ENCODE data around the gene ANO4. TPM values are rescaled to one million over a fixed set of nuclear protein-coding genes. Genes with fewer than 3 reads are reported as not detected.

ANO4 gene
- total RNA-seq, 1 donor from 2014 or later, result 0.74 TPM

DNA sequence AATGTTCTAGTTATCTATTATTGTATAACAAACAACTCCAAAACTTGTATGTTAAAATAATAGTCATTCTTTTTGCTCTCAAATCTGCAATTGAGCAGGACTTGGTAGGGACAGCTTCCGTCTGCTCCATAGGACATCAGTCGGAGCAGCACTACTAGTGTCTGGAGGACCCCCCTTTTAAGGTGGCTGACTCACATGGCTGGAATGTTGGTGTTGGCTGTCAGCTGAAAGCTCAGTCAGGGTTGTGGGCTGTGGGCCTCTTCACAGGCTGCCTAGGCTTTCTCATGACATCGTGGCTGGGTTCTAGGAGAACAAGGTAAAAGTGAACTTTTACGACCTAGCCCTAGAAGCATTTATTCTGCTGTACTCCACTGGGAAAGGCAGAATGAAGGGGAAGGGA, 160.6 kb downstream of the ANO4 start:
- H3K36me3 ChIP-seq, result no peaks in the 10 kb centered on the region
- H3K4me1 ChIP-seq, result no peaks in the 10 kb centered on the region
- no peak overlapping the region for H3K4me3 ChIP-seq
- TF ChIP-seq POLR2A (IDR thresholded peaks at IDR 0.05) (no peak), POLR2AphosphoS5 (IDR thresholded peaks at IDR 0.05; ENCODE audit: insufficient read depth in 1 of 2, low read depth in 1 of 2) (no peak)
- TF ChIP-seq, protein P1, sequence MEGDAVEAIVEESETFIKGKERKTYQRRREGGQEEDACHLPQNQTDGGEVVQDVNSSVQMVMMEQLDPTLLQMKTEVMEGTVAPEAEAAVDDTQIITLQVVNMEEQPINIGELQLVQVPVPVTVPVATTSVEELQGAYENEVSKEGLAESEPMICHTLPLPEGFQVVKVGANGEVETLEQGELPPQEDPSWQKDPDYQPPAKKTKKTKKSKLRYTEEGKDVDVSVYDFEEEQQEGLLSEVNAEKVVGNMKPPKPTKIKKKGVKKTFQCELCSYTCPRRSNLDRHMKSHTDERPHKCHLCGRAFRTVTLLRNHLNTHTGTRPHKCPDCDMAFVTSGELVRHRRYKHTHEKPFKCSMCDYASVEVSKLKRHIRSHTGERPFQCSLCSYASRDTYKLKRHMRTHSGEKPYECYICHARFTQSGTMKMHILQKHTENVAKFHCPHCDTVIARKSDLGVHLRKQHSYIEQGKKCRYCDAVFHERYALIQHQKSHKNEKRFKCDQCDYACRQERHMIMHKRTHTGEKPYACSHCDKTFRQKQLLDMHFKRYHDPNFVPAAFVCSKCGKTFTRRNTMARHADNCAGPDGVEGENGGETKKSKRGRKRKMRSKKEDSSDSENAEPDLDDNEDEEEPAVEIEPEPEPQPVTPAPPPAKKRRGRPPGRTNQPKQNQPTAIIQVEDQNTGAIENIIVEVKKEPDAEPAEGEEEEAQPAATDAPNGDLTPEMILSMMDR (IDR thresholded peaks at IDR 0.05), result no peak
- no peak for DNase-seq (ENCODE audit: extremely low spot score in 2 of 2)
- intact Hi-C loops (cut with DNase I), result no loop called here
- H3K9me3 ChIP-seq, result no peaks in the 10 kb centered on the region
- no peak overlapping the region for H3K27ac ChIP-seq
- no peaks in the 10 kb centered on the region for H3K27me3 ChIP-seq

DNA sequence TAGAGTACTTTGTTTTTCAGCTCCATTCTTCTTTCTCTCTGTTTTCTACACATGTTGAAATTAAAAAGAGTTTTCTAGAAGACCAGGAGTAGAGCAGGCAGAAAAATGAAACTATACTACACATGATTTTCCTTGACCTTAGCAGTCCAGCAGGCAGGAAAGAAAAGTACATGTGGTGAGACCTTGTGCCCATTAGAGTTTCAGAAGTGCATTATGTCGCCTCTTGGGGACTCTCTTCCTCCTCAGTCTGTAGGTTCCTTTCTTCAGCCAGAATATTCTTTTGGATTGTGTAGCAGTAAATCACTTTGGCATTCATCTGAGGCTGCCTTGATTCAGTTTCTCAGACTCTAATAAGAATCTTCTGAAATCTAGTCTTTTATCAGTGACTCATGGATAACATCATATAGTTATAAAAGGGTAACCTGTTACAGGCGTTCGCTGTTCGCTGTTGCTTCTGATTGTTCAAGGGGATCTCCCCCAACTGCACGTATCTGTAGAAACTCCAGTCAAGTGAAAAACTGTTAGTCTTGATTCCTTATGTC, 161.8 kb downstream of the ANO4 start:
- H3K4me3 ChIP-seq, result no peak overlapping the region
- no peaks in the 10 kb centered on the region for H3K27me3 ChIP-seq
- TF ChIP-seq POLR2AphosphoS5 (IDR thresholded peaks at IDR 0.05; ENCODE audit: insufficient read depth in 1 of 2, low read depth in 1 of 2) (no peak), POLR2A (IDR thresholded peaks at IDR 0.05) (no peak)
- TF ChIP-seq, protein P1 (IDR thresholded peaks at IDR 0.05), result no peak
- intact Hi-C loops (cut with DNase I), result no loop called here
- no peaks in the 10 kb centered on the region for H3K36me3 ChIP-seq
- no peak for DNase-seq (ENCODE audit: extremely low spot score in 2 of 2)
- no peak overlapping the region for H3K27ac ChIP-seq
- no peaks in the 10 kb centered on the region for H3K9me3 ChIP-seq
- H3K4me1 ChIP-seq, result no peaks in the 10 kb centered on the region

DNA sequence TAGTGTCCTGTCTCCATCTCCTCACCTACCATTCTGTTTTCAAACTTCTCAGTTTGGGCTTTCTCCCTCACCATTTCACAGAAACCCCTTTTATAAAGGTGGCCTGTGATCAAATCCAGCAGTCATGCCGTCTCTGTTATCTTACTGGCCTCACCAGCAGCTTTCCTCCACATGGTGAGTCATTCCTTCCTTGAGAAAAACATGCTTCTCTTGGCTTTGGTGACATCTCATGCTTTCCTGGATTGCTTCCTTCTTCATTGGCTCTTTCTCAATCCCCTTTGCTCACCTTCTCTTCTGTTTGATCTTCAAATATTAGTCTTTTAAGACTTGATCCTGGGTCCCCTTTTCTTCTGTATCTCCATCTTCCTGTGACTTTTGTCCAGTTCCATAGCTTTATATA, 164.9 kb downstream of the ANO4 start:
- H3K4me3 ChIP-seq, result no peak overlapping the region
- H3K27me3 ChIP-seq, result no peaks in the 10 kb centered on the region
- intact Hi-C loops (cut with DNase I), result no loop called here
- no peak overlapping the region for H3K27ac ChIP-seq
- H3K9me3 ChIP-seq, result no peaks in the 10 kb centered on the region
- TF ChIP-seq POLR2A (IDR thresholded peaks at IDR 0.05) (no peak), POLR2AphosphoS5 (IDR thresholded peaks at IDR 0.05; ENCODE audit: insufficient read depth in 1 of 2, low read depth in 1 of 2) (no peak)
- TF ChIP-seq, protein P1 (IDR thresholded peaks at IDR 0.05), result no peak
- no peaks in the 10 kb centered on the region for H3K36me3 ChIP-seq
- no peak for DNase-seq (ENCODE audit: extremely low spot score in 2 of 2)
- no peaks in the 10 kb centered on the region for H3K4me1 ChIP-seq

DNA sequence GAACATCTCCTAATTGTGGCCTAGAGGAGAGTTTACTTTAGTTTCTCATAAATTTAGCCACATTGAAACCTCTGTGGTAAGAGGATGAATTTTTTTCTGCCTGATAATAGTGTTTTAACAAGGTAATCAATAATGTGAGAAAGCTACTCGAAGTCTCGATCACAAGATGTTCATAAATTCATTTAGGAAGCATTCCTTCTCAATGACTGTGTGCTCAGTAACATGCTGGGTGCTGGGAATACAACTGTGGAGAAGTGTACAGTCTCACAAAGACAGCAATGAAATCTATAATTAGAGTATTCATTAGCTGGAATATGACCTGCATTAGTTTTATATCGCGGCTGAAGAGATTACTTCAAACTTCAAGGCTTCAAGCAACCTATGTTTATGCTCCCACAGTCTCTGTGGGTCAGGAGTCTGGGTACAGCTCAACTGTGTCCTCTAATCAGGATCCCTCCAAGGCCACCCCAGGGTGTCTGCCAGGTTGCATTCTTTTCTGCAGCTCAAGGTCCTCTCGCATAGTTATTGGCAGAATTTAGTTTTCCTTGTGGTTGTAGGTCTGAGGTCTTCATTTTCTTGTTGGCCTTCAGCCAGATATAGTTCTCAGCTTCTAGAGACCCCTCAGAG, 167.6 kb downstream of the ANO4 start:
- Histone ChIP-seq H3K4me3 (no peak overlapping the region), H3K9me3 (no peaks in the 10 kb centered on the region), H3K36me3 (no peaks in the 10 kb centered on the region), H3K27me3 (no peaks in the 10 kb centered on the region), H3K27ac (no peak overlapping the region), H3K4me1 (no peaks in the 10 kb centered on the region)
- TF ChIP-seq POLR2AphosphoS5 (IDR thresholded peaks at IDR 0.05; ENCODE audit: insufficient read depth in 1 of 2, low read depth in 1 of 2) (no peak), POLR2A (IDR thresholded peaks at IDR 0.05) (no peak)
- TF ChIP-seq, protein P1 (IDR thresholded peaks at IDR 0.05), result no peak
- intact Hi-C loops (cut with DNase I), result no loop called here
- DNase-seq (ENCODE audit: extremely low spot score in 2 of 2), result no peak

DNA sequence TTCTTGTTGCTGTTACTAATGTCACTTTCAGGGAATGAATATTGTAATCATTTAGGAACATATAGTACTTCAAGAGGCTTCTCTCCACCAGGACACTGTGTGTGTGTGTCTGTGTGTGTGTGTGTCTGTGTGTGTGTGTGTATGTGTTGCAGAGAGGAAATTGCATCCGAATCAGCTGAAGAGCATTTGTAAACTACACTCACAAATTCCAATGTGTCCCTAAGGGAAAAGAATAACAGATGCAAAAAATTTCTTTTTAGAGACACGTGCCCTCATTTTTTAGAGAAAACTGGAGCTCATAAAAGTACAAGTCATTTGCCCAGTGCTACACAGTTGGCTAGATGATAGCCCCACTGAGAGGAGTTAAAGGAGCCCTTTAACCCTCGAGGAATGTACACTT, 168.8 kb downstream of the ANO4 start:
- no peaks in the 10 kb centered on the region for H3K27me3 ChIP-seq
- H3K4me3 ChIP-seq, result no peak overlapping the region
- H3K36me3 ChIP-seq, result no peaks in the 10 kb centered on the region
- no peaks in the 10 kb centered on the region for H3K9me3 ChIP-seq
- no peaks in the 10 kb centered on the region for H3K4me1 ChIP-seq
- TF ChIP-seq POLR2A (IDR thresholded peaks at IDR 0.05), result no peak
- TF ChIP-seq, protein P1 (IDR thresholded peaks at IDR 0.05), result no peak
- no peak for TF ChIP-seq POLR2AphosphoS5 (IDR thresholded peaks at IDR 0.05; ENCODE audit: insufficient read depth in 1 of 2, low read depth in 1 of 2)
- H3K27ac ChIP-seq, result no peak overlapping the region
- DNase-seq (ENCODE audit: extremely low spot score in 2 of 2), result no peak
- intact Hi-C loops (cut with DNase I), result no loop called here
